HepG2 (cell line): ENCODE data around the gene TBCD. TPM values are rescaled to one million over a fixed set of nuclear protein-coding genes. Genes with fewer than 3 reads are reported as not detected.

Experiments used
- ARID2 ChIP-seq: sonication (generic); formaldehyde crosslinking; IDR thresholded peaks from 2 replicates; pipeline ENCODE4 v1.8.1; 2022; ENCODE audit warnings: mild to moderate bottlenecking, missing genetic modification reagents, borderline replicate concordance
- ATF7 ChIP-seq, 2 experiments: fragments of 450-650 bp in 1 of 2; sonication (generic) in 1 of 2; formaldehyde crosslinking in 1 of 2; IDR thresholded peaks; 2 replicates each; pipeline versions ENCODE4 v1.4.0 to v1.6.1; 2016 to 2020; ENCODE audit warnings: antibody characterized with exemption in 1 of 2, mild to moderate bottlenecking in 1 of 2, missing genetic modification reagents in 1 of 2
- BCLAF1 ChIP-seq: fragments of 450-650 bp; IDR thresholded peaks from 2 replicates; pipeline ENCODE4 v1.6.1; 2017; ENCODE audit warnings: mild to moderate bottlenecking
- GATAD1 ChIP-seq: IDR thresholded peaks from 2 replicates; pipeline ENCODE4 v1.6.1; 2016; ENCODE audit warnings: missing genetic modification reagents, missing compliant biosample characterization
- HNF4A ChIP-seq: sonication (generic); formaldehyde crosslinking; IDR thresholded peaks from 2 replicates; pipeline ENCODE4 v1.4.0; 2020; ENCODE audit warnings: missing genetic modification reagents
- HNRNPUL1 ChIP-seq: fragments of 200-400 bp; formaldehyde crosslinking; IDR thresholded peaks from 2 replicates; pipeline ENCODE4 v1.6.1; 2017; ENCODE audit warnings: low read depth, mild to moderate bottlenecking, low read length, moderate library complexity
- RERE ChIP-seq: IDR thresholded peaks from 2 replicates; pipeline ENCODE4 v1.6.1; 2016; ENCODE audit warnings: low read depth, missing genetic modification reagents, missing compliant biosample characterization
- REST ChIP-seq, 2 experiments: IDR thresholded peaks; 2 replicates each; pipeline ENCODE4 v1.6.1; 2011 to 2012; ENCODE audit warnings: low read length in 2 of 2, borderline replicate concordance in 1 of 2, low read depth in 1 of 2, mild to moderate bottlenecking in 1 of 2, moderate library complexity in 1 of 2
- SMAD3 ChIP-seq: sonication (generic); formaldehyde crosslinking; IDR thresholded peaks from 2 replicates; pipeline ENCODE4 v1.4.0; 2020; ENCODE audit warnings: missing genetic modification reagents
- ZNF232 ChIP-seq: sonication (generic); formaldehyde crosslinking; IDR thresholded peaks from 2 replicates; pipeline ENCODE4 v1.4.0; 2020; ENCODE audit warnings: missing genetic modification reagents, borderline replicate concordance
- ZNF550 ChIP-seq: sonication (generic); formaldehyde crosslinking; IDR thresholded peaks from 2 replicates; pipeline ENCODE4 v1.4.0; 2020; ENCODE audit warnings: mild to moderate bottlenecking, missing genetic modification reagents, borderline replicate concordance
- polyA plus RNA-seq, 8 experiments: library from polyadenylated mRNA; depleted of rRNA in 3 of 8; stranded (reverse) in 7 of 8; unstranded in 1 of 8; fragments of >200 nt; fragmentation: Illumina TruSeq in 4 of 8; extraction: Trizol in 4 of 8; gene quantifications; 2 replicates each; pipeline versions ENCODE4 v1.2.1 to v1.2.3, GENCODE V29; 2011 to 2016; ENCODE audit warnings: low read depth in 4 of 8, missing spikeins in 1 of 8, mixed read lengths in 1 of 8; ENCODE audit not compliant: insufficient read depth in 1 of 8
- total RNA-seq, 5 experiments: library from RNA; depleted of rRNA; stranded (reverse); fragments of >200 nt; fragmentation: Illumina TruSeq; extraction: Trizol; gene quantifications; 2 replicates each; pipeline ENCODE4 v1.2.3, GENCODE V29; 2016; ENCODE audit warnings: low read depth in 1 of 5
- TF ChIP-seq, protein P1 (sequence below): sonication (generic); formaldehyde crosslinking; IDR thresholded peaks from 2 replicates; pipeline ENCODE4 v1.4.0; 2020; ENCODE audit warnings: mild to moderate bottlenecking, missing genetic modification reagents

TBCD gene
- total and polyA plus RNA-seq, 2 of the 13 experiments (the other 11 are each of a cell fraction or from before 2014, with no cell fraction given) = 33.9 to 54.8 TPM

DNA sequence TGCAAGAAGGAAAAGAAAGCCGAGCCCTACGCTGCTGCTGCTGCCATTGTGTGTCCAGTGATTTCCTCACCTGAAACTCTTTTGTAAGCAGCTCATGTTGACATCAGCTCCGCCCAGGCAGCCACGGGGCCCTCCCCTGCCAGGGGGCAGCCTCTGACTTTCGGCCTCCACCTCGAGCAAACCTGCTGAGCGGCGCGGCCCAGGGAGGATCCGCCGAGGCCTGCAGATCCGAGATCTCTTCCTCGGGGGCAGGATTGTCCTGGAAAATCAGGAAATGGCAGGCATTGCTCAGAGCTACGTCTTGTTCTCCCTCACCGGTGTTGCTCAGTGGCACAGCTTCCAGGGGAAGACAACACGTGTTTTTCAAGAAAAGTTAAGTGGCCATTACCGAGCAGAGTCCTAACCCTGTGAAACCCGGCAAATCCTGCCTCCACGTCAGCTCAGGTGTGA lies 123.6 kb downstream of the TBCD start (continued):
- TF ChIP-seq REST (IDR thresholded peaks at IDR 0.05; ENCODE audit: borderline replicate concordance in 1 of 2, low read depth in 1 of 2, low read length in 2 of 2) (no peak), BCLAF1 (no peak), ATF7 (IDR thresholded peaks at IDR 0.05) (no peak), ATF7 (CRISPR knock-in tag; IDR thresholded peaks at IDR 0.05) (no peak), ZNF550 (CRISPR knock-in tag) (no peak), ZNF232 (CRISPR knock-in tag) (no peak), HNF4A (CRISPR knock-in tag) (no peak), ARID2 (CRISPR knock-in tag) (no peak), HNRNPUL1 (no peak), GATAD1 (CRISPR knock-in tag) (no peak), SMAD3 (CRISPR knock-in tag) (no peak), RERE (CRISPR knock-in tag) (no peak)
- TF ChIP-seq, protein P1, sequence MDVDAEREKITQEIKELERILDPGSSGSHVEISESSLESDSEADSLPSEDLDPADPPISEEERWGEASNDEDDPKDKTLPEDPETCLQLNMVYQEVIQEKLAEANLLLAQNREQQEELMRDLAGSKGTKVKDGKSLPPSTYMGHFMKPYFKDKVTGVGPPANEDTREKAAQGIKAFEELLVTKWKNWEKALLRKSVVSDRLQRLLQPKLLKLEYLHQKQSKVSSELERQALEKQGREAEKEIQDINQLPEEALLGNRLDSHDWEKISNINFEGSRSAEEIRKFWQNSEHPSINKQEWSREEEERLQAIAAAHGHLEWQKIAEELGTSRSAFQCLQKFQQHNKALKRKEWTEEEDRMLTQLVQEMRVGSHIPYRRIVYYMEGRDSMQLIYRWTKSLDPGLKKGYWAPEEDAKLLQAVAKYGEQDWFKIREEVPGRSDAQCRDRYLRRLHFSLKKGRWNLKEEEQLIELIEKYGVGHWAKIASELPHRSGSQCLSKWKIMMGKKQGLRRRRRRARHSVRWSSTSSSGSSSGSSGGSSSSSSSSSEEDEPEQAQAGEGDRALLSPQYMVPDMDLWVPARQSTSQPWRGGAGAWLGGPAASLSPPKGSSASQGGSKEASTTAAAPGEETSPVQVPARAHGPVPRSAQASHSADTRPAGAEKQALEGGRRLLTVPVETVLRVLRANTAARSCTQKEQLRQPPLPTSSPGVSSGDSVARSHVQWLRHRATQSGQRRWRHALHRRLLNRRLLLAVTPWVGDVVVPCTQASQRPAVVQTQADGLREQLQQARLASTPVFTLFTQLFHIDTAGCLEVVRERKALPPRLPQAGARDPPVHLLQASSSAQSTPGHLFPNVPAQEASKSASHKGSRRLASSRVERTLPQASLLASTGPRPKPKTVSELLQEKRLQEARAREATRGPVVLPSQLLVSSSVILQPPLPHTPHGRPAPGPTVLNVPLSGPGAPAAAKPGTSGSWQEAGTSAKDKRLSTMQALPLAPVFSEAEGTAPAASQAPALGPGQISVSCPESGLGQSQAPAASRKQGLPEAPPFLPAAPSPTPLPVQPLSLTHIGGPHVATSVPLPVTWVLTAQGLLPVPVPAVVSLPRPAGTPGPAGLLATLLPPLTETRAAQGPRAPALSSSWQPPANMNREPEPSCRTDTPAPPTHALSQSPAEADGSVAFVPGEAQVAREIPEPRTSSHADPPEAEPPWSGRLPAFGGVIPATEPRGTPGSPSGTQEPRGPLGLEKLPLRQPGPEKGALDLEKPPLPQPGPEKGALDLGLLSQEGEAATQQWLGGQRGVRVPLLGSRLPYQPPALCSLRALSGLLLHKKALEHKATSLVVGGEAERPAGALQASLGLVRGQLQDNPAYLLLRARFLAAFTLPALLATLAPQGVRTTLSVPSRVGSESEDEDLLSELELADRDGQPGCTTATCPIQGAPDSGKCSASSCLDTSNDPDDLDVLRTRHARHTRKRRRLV (CRISPR knock-in tag) = no peak
